Activated CD4-positive, alpha-beta T cell treated with anti-CD3 and anti-CD28 coated beads, Interleukin-2, Interleukin-4, amounts not matched to agents 100 ng/mL and 50 ng/mL, durations not matched to agents 16 hours and 8 hours (primary cell): ENCODE results near the gene ARSJ.
"Not testable (repeated sequence)": the region's sequence is repeated elsewhere in the genome, so short reads cannot be mapped to it uniquely, and the experiment has no call there.

Experiments
- DNase-seq: peaks from one replicate; pipeline ENCODE4 v3.0.0-alpha.2; 2020; ENCODE audit warnings: low spot score

ARSJ gene

GRCh38 chr4:113957956-113958355 is 21.5 kb downstream of the ARSJ start:
- no peak for DNase-seq

- DNase-seq = peak; percentile 2
Observed at GRCh38 chr4:113955948-113956347, 23.5 kb downstream of the ARSJ start.

- DNase-seq = no peak
Observed at GRCh38 chr4:113955411-113955810, 24.0 kb downstream of the ARSJ start.

GRCh38 chr4:113953888-113954287 is 25.6 kb downstream of the ARSJ start:
- DNase-seq = no peak

GRCh38 chr4:113952452-113953029 is 26.9 kb downstream of the ARSJ start:
- peak; percentile 42 for DNase-seq

GRCh38 chr4:113951263-113951662 is 28.2 kb downstream of the ARSJ start:
- DNase-seq = no peak

GRCh38 chr4:113950207-113950606 is 29.2 kb downstream of the ARSJ start:
- no peak for DNase-seq

GRCh38 chr4:113947484-113947883 is 32.0 kb downstream of the ARSJ start:
- no peak for DNase-seq

- no peak for DNase-seq
Observed at GRCh38 chr4:113945906-113946305, 33.5 kb downstream of the ARSJ start.

- no peak for DNase-seq
Observed at GRCh38 chr4:113943863-113944262, 35.6 kb downstream of the ARSJ start.

GRCh38 chr4:113943085-113943484 is 36.4 kb downstream of the ARSJ start:
- DNase-seq = no peak

- DNase-seq = no peak
Observed at GRCh38 chr4:113941836-113942235, 37.6 kb downstream of the ARSJ start.

GRCh38 chr4:113940103-113940502 is 39.3 kb downstream of the ARSJ start:
- not testable (repeated sequence) for DNase-seq

- no peak for DNase-seq
Observed at GRCh38 chr4:113935190-113935589, 44.3 kb downstream of the ARSJ start.

GRCh38 chr4:113924706-113925105 is 54.7 kb downstream of the ARSJ start:
- DNase-seq = not testable (repeated sequence)

- DNase-seq = no peak
Observed at GRCh38 chr4:113921089-113921794, 58.2 kb downstream of the ARSJ start.

- DNase-seq = no peak
Observed at GRCh38 chr4:113919611-113920010, 59.8 kb downstream of the ARSJ start.

- no peak for DNase-seq
Observed at GRCh38 chr4:113919145-113919544, 60.3 kb downstream of the ARSJ start.

- no peak for DNase-seq
Observed at GRCh38 chr4:113908829-113909228, 70.6 kb downstream of the ARSJ start.

- no peak for DNase-seq
Observed at GRCh38 chr4:113907559-113907958, 71.9 kb downstream of the ARSJ start.

GRCh38 chr4:113905301-113905700 is 74.1 kb downstream of the ARSJ start:
- DNase-seq = no peak

GRCh38 chr4:113904877-113905276 is 74.6 kb downstream of the ARSJ start:
- no peak for DNase-seq

GRCh38 chr4:113901994-113902787 is 77.3 kb downstream of the ARSJ start:
- peak; percentile 27 for DNase-seq
